H1 (cell line): ENCODE measurements around the gene SOCS7. TPM values are rescaled to one million over a fixed set of nuclear protein-coding genes. Genes with fewer than 3 reads are reported as not detected.

Experiments used
- CTCF ChIA-PET: fragments of 300-600 bp; sonication (Branson Sonifier 250); formaldehyde crosslinking; loops from one replicate; lab custom pipeline; 2021; ENCODE audit not compliant: partially characterized antibody; lab: Charles Lee
- POLR2A ChIA-PET: fragments of 300-600 bp; sonication (Branson Sonifier 250); formaldehyde crosslinking; loops from one replicate; lab custom pipeline; 2021; ENCODE audit warnings: inconsistent platforms; ENCODE audit not compliant: partially characterized antibody; lab: Charles Lee
- DNase-seq, 2 experiments: peaks; one replicate each; pipeline versions ENCODE4 v3.0.0 to v3.0.0-alpha.2; 2010 to 2022; ENCODE audit warnings: low spot score in 2 of 2, low read depth in 1 of 2, mixed read lengths in 1 of 2
- FAIRE-seq: peaks from 2 replicates; lab custom pipeline; 2011; peaks lifted over from hg19 to GRCh38; lab: Jason Lieb, UNC
- H2AFZ ChIP-seq: 2 replicates; pipeline ENCODE4 v1.8.1; 2012; ENCODE audit warnings: low read length, inconsistent platforms
- H2AK5ac ChIP-seq: 2 replicates; pipeline ENCODE4 v1.6.1; 2013; ENCODE audit warnings: low read depth, low read length
- H2BK120ac ChIP-seq: replicated peaks from 2 replicates; pipeline ENCODE3; 2013; ENCODE audit warnings: low read depth, low read length, inconsistent platforms
- H2BK12ac ChIP-seq: 2 replicates; pipeline ENCODE4 v1.6.1; 2013; ENCODE audit warnings: low read depth, low read length
- H2BK15ac ChIP-seq: 2 replicates; pipeline ENCODE4 v1.6.1; 2013; ENCODE audit warnings: low read length
- H2BK20ac ChIP-seq: 2 replicates; pipeline ENCODE4 v1.6.1; 2013; ENCODE audit warnings: low read length
- H2BK5ac ChIP-seq: 2 replicates; pipeline ENCODE4 v1.6.1; 2013; ENCODE audit warnings: low read depth, low read length
- H3K14ac ChIP-seq: 2 replicates; pipeline ENCODE4 v1.6.1; 2013; ENCODE audit warnings: inconsistent platforms; ENCODE audit not compliant: insufficient read length
- H3K18ac ChIP-seq: 2 replicates; pipeline ENCODE4 v1.6.1; 2013; ENCODE audit warnings: low read length; ENCODE audit errors: extremely low read depth
- H3K23ac ChIP-seq: 2 replicates; pipeline ENCODE4 v1.6.1; 2013; ENCODE audit warnings: inconsistent platforms; ENCODE audit not compliant: insufficient read length
- H3K23me2 ChIP-seq: 2 replicates; pipeline ENCODE4 v1.6.1; 2013; ENCODE audit warnings: low read depth, low read length
- H3K27ac ChIP-seq: 2 replicates; pipeline ENCODE4 v1.6.1; 2011; ENCODE audit warnings: low read depth, low read length, inconsistent platforms
- H3K27me3 ChIP-seq, 4 experiments: replicated peaks in 1 of 4; 1 replicate in 1 of 4; 2 replicates in 3 of 4; pipeline versions ENCODE4 v1.6.1 to v1.8.1; 2011 to 2013; ENCODE audit warnings: low read length in 3 of 4, mild to moderate bottlenecking in 3 of 4, inconsistent platforms in 2 of 4, mixed read lengths in 2 of 4, moderate library complexity in 1 of 4; ENCODE audit not compliant: control insufficient read depth in 3 of 4, insufficient read depth in 3 of 4; ENCODE audit errors: extremely low read depth in 1 of 4
- H3K36me3 ChIP-seq, 4 experiments: 2 replicates each; pipeline versions ENCODE4 v1.6.1 to v1.8.1; 2011 to 2013; ENCODE audit warnings: mild to moderate bottlenecking in 4 of 4, low read length in 3 of 4, moderate library complexity in 2 of 4, control low read depth in 1 of 4, inconsistent platforms in 1 of 4; ENCODE audit not compliant: insufficient read depth in 4 of 4, control insufficient read depth in 2 of 4
- H3K4ac ChIP-seq: replicated peaks from 2 replicates; pipeline ENCODE3; 2013; ENCODE audit warnings: low read length, low read depth, mixed read lengths, inconsistent platforms; ENCODE audit not compliant: insufficient read length
- H3K4me1 ChIP-seq, 4 experiments: replicated peaks in 1 of 4; 1 replicate in 1 of 4; 2 replicates in 3 of 4; pipeline versions ENCODE4 v1.6.1 to v1.8.1; 2011 to 2013; ENCODE audit warnings: low read length in 3 of 4, inconsistent platforms in 2 of 4, mixed read lengths in 1 of 4; ENCODE audit not compliant: insufficient read depth in 4 of 4, control insufficient read depth in 3 of 4
- H3K4me2 ChIP-seq, 2 experiments: 2 replicates each; pipeline versions ENCODE4 v1.6.1 to v1.8.1; 2011 to 2013; ENCODE audit warnings: low read depth in 2 of 2, low read length in 2 of 2, control low read depth in 1 of 2, inconsistent platforms in 1 of 2, mild to moderate bottlenecking in 1 of 2; ENCODE audit not compliant: insufficient read depth in 1 of 2
- H3K4me3 ChIP-seq, 4 experiments: fragments of 200-600, 300-600 bp in 1 of 4; sonication (generic), shearing (Covaris generic), sonication (Bioruptor Twin) in 1 of 4; 2 replicates each; pipeline versions ENCODE4 v1.5.1 to v1.8.1; 2011 to 2016; ENCODE audit warnings: low read length in 4 of 4, low read depth in 3 of 4, control low read depth in 2 of 4, inconsistent platforms in 2 of 4, mild to moderate bottlenecking in 2 of 4, mixed read lengths in 1 of 4, moderate library complexity in 1 of 4; ENCODE audit not compliant: insufficient read depth in 2 of 4; ENCODE audit errors: extremely low read depth in 1 of 4
- H3K56ac ChIP-seq: replicated peaks from 2 replicates; pipeline ENCODE3; 2013; ENCODE audit warnings: low read depth, mild to moderate bottlenecking, mixed read lengths, low read length, inconsistent platforms; ENCODE audit not compliant: insufficient read length
- H3K79me1 ChIP-seq: 2 replicates; pipeline ENCODE4 v1.6.1; 2013; ENCODE audit warnings: low read depth, low read length, control low read depth
- H3K79me2 ChIP-seq, 2 experiments: 2 replicates each; pipeline versions ENCODE4 v1.6.1 to v1.8.1; 2012 to 2013; ENCODE audit warnings: low read length in 2 of 2, mild to moderate bottlenecking in 2 of 2, inconsistent platforms in 1 of 2; ENCODE audit not compliant: insufficient read depth in 2 of 2, control insufficient read depth in 1 of 2
- H3K9ac ChIP-seq, 4 experiments: replicated peaks in 1 of 4; 1 replicate in 1 of 4; 2 replicates in 3 of 4; pipeline versions ENCODE4 v1.6.1 to v1.8.1; 2011 to 2013; ENCODE audit warnings: low read depth in 3 of 4, low read length in 3 of 4, control low read depth in 2 of 4, mild to moderate bottlenecking in 2 of 4, moderate library complexity in 2 of 4, inconsistent platforms in 1 of 4; ENCODE audit errors: extremely low read depth in 1 of 4
- H3K9me3 ChIP-seq, 2 experiments: 2 replicates each; pipeline versions ENCODE4 v1.6.1 to v1.8.1; 2012 to 2013; ENCODE audit warnings: mild to moderate bottlenecking in 2 of 2, moderate library complexity in 2 of 2, control low read depth in 1 of 2, inconsistent platforms in 1 of 2, low read depth in 1 of 2, low read length in 1 of 2, mixed read lengths in 1 of 2; ENCODE audit not compliant: insufficient read depth in 2 of 2
- H4K20me1 ChIP-seq, 2 experiments: replicated peaks in 1 of 2; 2 replicates each; pipeline versions ENCODE3 to v1.8.1; 2011 to 2013; ENCODE audit warnings: inconsistent platforms in 2 of 2, low read length in 2 of 2, mild to moderate bottlenecking in 1 of 2; ENCODE audit not compliant: insufficient read depth in 2 of 2, control insufficient read depth in 1 of 2
- H4K5ac ChIP-seq: 2 replicates; pipeline ENCODE4 v1.6.1; 2013; ENCODE audit warnings: low read length, low read depth, mixed read lengths, inconsistent platforms; ENCODE audit not compliant: insufficient read length
- H4K8ac ChIP-seq: 2 replicates; pipeline ENCODE4 v1.8.0; 2013; ENCODE audit warnings: mild to moderate bottlenecking, moderate library complexity, low read length, inconsistent platforms; ENCODE audit not compliant: insufficient read depth; ENCODE audit errors: extremely low read depth
- H4K91ac ChIP-seq: replicated peaks from 2 replicates; pipeline ENCODE3; 2013; ENCODE audit warnings: low read length, mixed read lengths, inconsistent platforms; ENCODE audit not compliant: insufficient read length
- BRCA1 ChIP-seq: IDR thresholded peaks from 2 replicates; pipeline ENCODE4 v1.6.1; 2012; ENCODE audit warnings: low read depth, low read length, improper control_type of control experiment
- CHD2 ChIP-seq: IDR thresholded peaks from 2 replicates; pipeline ENCODE4 v1.6.1; 2012; ENCODE audit warnings: low read length, improper control_type of control experiment
- EP300 ChIP-seq, 2 experiments: IDR thresholded peaks; 1 replicate in 1 of 2; 2 replicates in 1 of 2; pipeline ENCODE4 v1.6.1; 2011 to 2012; ENCODE audit warnings: low read depth in 2 of 2, low read length in 2 of 2, mild to moderate bottlenecking in 2 of 2, borderline replicate concordance in 1 of 2, inconsistent platforms in 1 of 2, moderate library complexity in 1 of 2
- GABPA ChIP-seq: IDR thresholded peaks from 2 replicates; pipeline ENCODE4 v1.6.1; 2011; ENCODE audit warnings: mild to moderate bottlenecking, low read length, moderate library complexity, borderline replicate concordance; ENCODE audit not compliant: insufficient read depth
- JUND ChIP-seq: IDR thresholded peaks from 2 replicates; pipeline ENCODE4 v1.6.1; 2011; ENCODE audit warnings: mild to moderate bottlenecking, improper control_type of control experiment, low read length
- KDM1A ChIP-seq: fragments of 200-600, 300-600 bp; sonication (generic); IDR thresholded peaks from 2 replicates; pipeline ENCODE4 v1.7.1; 2016; ENCODE audit warnings: mild to moderate bottlenecking, low read length, borderline replicate concordance
- KDM5A ChIP-seq: fragments of 200-600 bp; IDR thresholded peaks from 2 replicates; pipeline ENCODE4 v1.7.1; 2012; ENCODE audit warnings: mild to moderate bottlenecking, low read length, inconsistent platforms, mixed read lengths
- POLR2A ChIP-seq, 2 experiments: IDR thresholded peaks; 1 replicate in 1 of 2; 2 replicates in 1 of 2; pipeline ENCODE4 v1.6.1; 2011; ENCODE audit warnings: low read depth in 2 of 2, low read length in 2 of 2, mild to moderate bottlenecking in 2 of 2; ENCODE audit errors: control extremely low read depth in 1 of 2
- RAD21 ChIP-seq, 2 experiments: IDR thresholded peaks in 1 of 2; conservative IDR thresholded peaks in 1 of 2; 2 replicates each; pipeline ENCODE4 v1.6.1; 2011; ENCODE audit warnings: low read depth in 2 of 2, low read length in 2 of 2, improper control_type of control experiment in 1 of 2, inconsistent platforms in 1 of 2, mild to moderate bottlenecking in 1 of 2, moderate library complexity in 1 of 2
- SAP30 ChIP-seq: fragments of 300-600 bp; sonication (generic); IDR thresholded peaks from 2 replicates; pipeline ENCODE4 v1.7.1; 2012; ENCODE audit warnings: low read length, moderate library complexity, mild to moderate bottlenecking, inconsistent platforms; ENCODE audit not compliant: insufficient read depth, insufficient replicate concordance
- SUZ12 ChIP-seq: fragments of 200-600 bp; sonication (generic); IDR thresholded peaks from 2 replicates; pipeline ENCODE4 v1.6.1; 2012; ENCODE audit warnings: mild to moderate bottlenecking, inconsistent platforms, low read length, moderate library complexity, mixed read lengths
- YY1 ChIP-seq: IDR thresholded peaks from 2 replicates; pipeline ENCODE4 v1.6.1; 2011; ENCODE audit warnings: low read depth, mild to moderate bottlenecking, low read length
- WGBS, 2 experiments: shearing (Covaris generic) in 1 of 2; methylation state at CpG; one replicate each; pipeline versions ENCODE4 v1.1.6 to v1.1.7; 2013 to 2015; ENCODE audit warnings: low lambda C conversion rate in 2 of 2, mixed read lengths in 2 of 2, inconsistent platforms in 1 of 2, low coverage in 1 of 2, missing lambda C conversion rate in 1 of 2; ENCODE audit not compliant: insufficient replicate concordance in 2 of 2, insufficient coverage in 1 of 2, insufficient read length in 1 of 2; ENCODE audit errors: extremely low coverage in 1 of 2, missing lambda C conversion rate in 1 of 2; 5-methylcytosine and 5-hydroxymethylcytosine counted together
- polyA plus RNA-seq, 7 experiments: library from polyadenylated mRNA; depleted of rRNA in 3 of 7; stranded (reverse) in 5 of 7; unstranded in 2 of 7; fragments of >200 nt in 5 of 7; fragments of 200-250 nt in 2 of 7; gene quantifications; 1 replicate in 5 of 7; 2 replicates in 1 of 7; 4 replicates in 1 of 7; pipeline versions ENCODE4 v1.2.1 to v1.2.3, GENCODE V29; 2011 to 2013; ENCODE audit warnings: missing spikeins in 2 of 7, mixed read lengths in 2 of 7
- total RNA-seq: library from RNA; stranded (reverse); fragmentation: NEBNext Ultra II Directional; extraction: Animal tissue kit (Norgen Biotek cat#: 25700); gene quantifications from 2 replicates; pipeline ENCODE4 v1.2.1, GENCODE V29; 2021

Gene SOCS7
- total and polyA plus RNA-seq, 2 of the 8 experiments (the other 6 are each of a cell fraction or from before 2014, with no cell fraction given): 13.5 to 26.9 TPM

- no peaks in the 10 kb centered on the region for H3K36me3 ChIP-seq
- 86% methylated on average over 2 of the region's 2 CpGs; no CpG with 5 or more reads in 1 of the 2 experiments for WGBS, 2 experiments
- no peak overlapping the region for H4K8ac ChIP-seq
- H3K9ac ChIP-seq: no peak overlapping the region
- peaks cover 0 to 22% of the 10 kb centered on the region in 2 experiments; a peak in 3 of 4 replicates for H3K79me2 ChIP-seq
- H3K9me3 ChIP-seq: no peaks in the 10 kb centered on the region
- H2BK120ac ChIP-seq: no peak overlapping the region
- H3K27me3 ChIP-seq: no peaks in the 10 kb centered on the region; a peak in 1 of 7 replicates
- peaks cover 0 to 13% (median 4%) of the 10 kb centered on the region in 4 experiments; a peak in 5 of 7 replicates for H3K4me1 ChIP-seq
- no peak overlapping the region for H3K56ac ChIP-seq
- peaks cover 7 to 15% of the 10 kb centered on the region in 2 experiments for H4K20me1 ChIP-seq
- FAIRE-seq: no peak
- peaks cover 6% of the 10 kb centered on the region; the same call in 1 of the 2 replicates for H3K79me1 ChIP-seq
- H2BK15ac ChIP-seq: peak overlapping the region; percentile 61; the same call in 1 of the 2 replicates
- no peak overlapping the region for H3K4me2 ChIP-seq
- no peak overlapping the region for H3K4me3 ChIP-seq
- no peak overlapping the region for H2BK5ac ChIP-seq
- POLR2A ChIA-PET: interaction anchor here (0.8 to 8.9 kb wide), 10 partner anchors 9 to 68 kb away, joined by 3 to 70 read pairs (median 6); no protein-coding TSS in a partner anchor
- H3K27ac ChIP-seq: no peak overlapping the region
- H2BK12ac ChIP-seq: no peak overlapping the region
- no peak overlapping the region for H3K14ac ChIP-seq
- no peak for DNase-seq
- H3K23me2 ChIP-seq: peaks cover 13% of the 10 kb centered on the region
- H4K91ac ChIP-seq: no peak overlapping the region
- 0 out of 2 replicates have a peak overlapping the region, but pooled peaks have one; percentile 15 for H2BK20ac ChIP-seq
- no peak overlapping the region for H3K23ac ChIP-seq
- H4K5ac ChIP-seq: no peak overlapping the region
- H2AK5ac ChIP-seq: 0 out of 2 replicates have a peak overlapping the region, but pooled peaks have one; percentile 46
- H2AFZ ChIP-seq: no peak overlapping the region; the same call in 1 of the 2 replicates
- CTCF ChIA-PET: interaction anchor here (0.6 to 25.7 kb wide), 21 partner anchors 9 to 208 kb away, joined by 3 to 400 read pairs (median 6); partner anchors contain the start of gene ARHGAP23
- no peak overlapping the region for H3K18ac ChIP-seq
- no peak overlapping the region for H3K4ac ChIP-seq
- TF ChIP-seq GABPA (no peak), BRCA1 (no peak), SUZ12 (no peak), CHD2 (no peak), JUND (no peak), KDM1A (no peak), SAP30 (no peak), RAD21 (IDR thresholded peaks at IDR 0.05 in 1 of 2, conservative IDR thresholded peaks at IDR 0.05 in 1 of 2; ENCODE audit: low read depth in 2 of 2, low read length in 2 of 2) (no peak), KDM5A (no peak), YY1 (no peak), EP300 (IDR thresholded peaks at IDR 0.05; ENCODE audit: borderline replicate concordance in 1 of 2, low read depth in 2 of 2, low read length in 2 of 2) (no peak), POLR2A (IDR thresholded peaks at IDR 0.05; ENCODE audit: control extremely low read depth in 1 of 2, low read depth in 2 of 2, low read length in 2 of 2) (no peak)
Measured at GRCh38 chr17:38350035-38350434, 1.6 kb upstream of the SOCS7 start.
